Measurements from ENCODE around the gene CD81. TPM values are rescaled to one million over a fixed set of nuclear protein-coding genes. Genes with fewer than 3 reads are reported as not detected.
"Not testable (repeated sequence)": the region's sequence is repeated elsewhere in the genome, so short reads cannot be mapped to it uniquely, and the experiment has no call there.

The CD81 gene
- total RNA-seq, 5 donors from 2014 or later (not counting 1 experiment from before 2014, with no cell fraction given), result 124 to 213 (median 146) TPM

DNA sequence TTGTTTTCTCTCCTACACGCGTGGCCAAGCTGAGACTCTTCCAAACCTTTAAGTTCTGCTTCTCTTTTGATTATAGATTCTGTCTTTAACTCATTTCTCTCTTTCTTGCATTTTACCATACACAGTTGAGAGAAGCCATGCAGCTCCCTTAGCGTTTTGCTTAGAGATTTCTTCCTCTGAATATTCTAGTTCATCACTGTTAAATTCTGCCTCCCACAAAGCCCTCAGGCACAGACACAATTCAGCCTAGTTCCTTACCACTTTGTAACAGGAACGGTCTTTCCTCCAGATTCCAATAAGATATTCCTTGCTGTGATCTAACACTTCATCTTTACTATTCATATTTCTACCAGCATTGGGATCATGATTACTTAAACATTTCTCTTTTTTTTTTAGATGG lies 24.7 kb upstream of the CD81 start:
- Histone ChIP-seq H3K27ac (ENCODE audit: low read length) (no peak overlapping the region), H3K9me3 (no peaks in the 10 kb centered on the region), H3K27me3 (replicated peaks in 1 of 2; ENCODE audit: control insufficient read depth in 2 of 2, extremely low read depth in 1 of 2, insufficient read depth in 2 of 2, low read length in 1 of 2) (peaks cover 0 to 4% of the 10 kb centered on the region in 2 experiments), H3K4me3 (ENCODE audit: control insufficient read depth in 1 of 2, extremely low read depth in 1 of 2, low read length in 1 of 2) (no peak overlapping the region), H3K36me3 (ENCODE audit: control insufficient read depth in 2 of 2, extremely low read depth in 1 of 2, insufficient read depth in 1 of 2, low read length in 1 of 2) (no peaks in the 10 kb centered on the region), H3K4me1 (ENCODE audit: control insufficient read depth in 1 of 2, extremely low read depth in 1 of 2, insufficient read depth in 2 of 2, low read length in 2 of 2) (no peaks in the 10 kb centered on the region)
- DNase-seq (no peak), ATAC-seq (replicated peaks in 1 of 4) (no peak)
- peaks cover 4% of the 10 kb centered on the region for H3K36me3 Mint-ChIP-seq
- CTCF ChIA-PET, result no interaction called here
- peaks cover 4 to 14% (median 8%) of the 10 kb centered on the region in 3 donors for H3K9me3 Mint-ChIP-seq
- H3K27me3 Mint-ChIP-seq, result no peaks in the 10 kb centered on the region
- no peak overlapping the region for H3K4me3 Mint-ChIP-seq
- H3K4me1 Mint-ChIP-seq, result no peaks in the 10 kb centered on the region
- WGBS (ENCODE audit: insufficient coverage), result 92% methylated on average over 4 of the region's 4 CpGs
- no peak overlapping the region for H3K27ac Mint-ChIP-seq
- POLR2A ChIA-PET, result no interaction called here

DNA sequence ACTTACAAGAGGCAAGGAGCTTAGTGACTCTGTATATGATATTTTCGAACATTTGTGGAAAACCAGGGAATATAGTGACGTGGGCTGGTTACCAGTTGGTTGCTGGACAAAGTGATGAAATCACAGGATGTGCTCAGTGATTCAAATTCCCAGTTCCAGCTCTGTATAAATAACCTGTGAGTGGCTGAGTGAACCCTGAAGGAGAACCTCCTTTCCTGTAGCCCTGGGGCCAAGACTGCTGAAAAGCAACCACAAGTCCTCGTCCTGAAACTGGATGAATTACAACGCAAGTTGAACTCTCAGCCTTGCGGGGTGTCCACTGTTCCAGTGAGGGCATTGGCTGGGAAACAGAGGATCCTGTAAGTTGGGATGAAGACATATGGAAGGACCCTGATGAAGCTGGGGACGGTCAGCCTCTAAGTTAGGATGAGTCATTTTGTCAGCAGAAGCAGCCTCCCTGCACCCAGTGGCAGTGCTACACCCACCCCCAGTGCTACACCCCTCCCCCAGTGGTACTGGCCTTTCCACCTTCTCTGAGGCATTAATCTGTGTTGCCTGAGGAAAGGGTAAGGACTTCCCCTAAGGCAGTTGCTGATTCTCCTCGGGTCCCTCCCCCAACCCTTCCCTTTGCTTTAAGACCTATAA lies 22.0 kb upstream of the CD81 start:
- DNase-seq, result no peak
- no peaks in the 10 kb centered on the region for H3K4me1 ChIP-seq (ENCODE audit: control insufficient read depth in 1 of 2, extremely low read depth in 1 of 2, insufficient read depth in 2 of 2, low read length in 2 of 2)
- no peaks in the 10 kb centered on the region for H3K27me3 Mint-ChIP-seq
- H3K27ac ChIP-seq (ENCODE audit: low read length), result no peak overlapping the region
- ATAC-seq (replicated peaks in 1 of 4), result no peak
- no peak overlapping the region for H3K4me3 Mint-ChIP-seq
- H3K9me3 Mint-ChIP-seq, result peaks cover 0 to 3% (median 2%) of the 10 kb centered on the region in 3 donors
- CTCF ChIA-PET, result no interaction called here
- H3K36me3 Mint-ChIP-seq, result no peaks in the 10 kb centered on the region
- no peaks in the 10 kb centered on the region for H3K4me1 Mint-ChIP-seq
- 78% methylated on average over 5 of the region's 7 CpGs for WGBS (ENCODE audit: insufficient coverage)
- no peak overlapping the region for H3K27ac Mint-ChIP-seq
- H3K4me3 ChIP-seq (ENCODE audit: control insufficient read depth in 1 of 2, extremely low read depth in 1 of 2, low read length in 1 of 2), result no peak overlapping the region
- H3K36me3 ChIP-seq (ENCODE audit: control insufficient read depth in 2 of 2, extremely low read depth in 1 of 2, insufficient read depth in 1 of 2, low read length in 1 of 2), result no peaks in the 10 kb centered on the region
- peaks cover 0 to 4% of the 10 kb centered on the region in 2 experiments for H3K27me3 ChIP-seq (replicated peaks in 1 of 2; ENCODE audit: control insufficient read depth in 2 of 2, extremely low read depth in 1 of 2, insufficient read depth in 2 of 2, low read length in 1 of 2)
- POLR2A ChIA-PET, result no interaction called here
- H3K9me3 ChIP-seq, result no peaks in the 10 kb centered on the region

GRCh38 chr11:2357246-2357645 lies 19.9 kb upstream of the CD81 start:
- no peaks in the 10 kb centered on the region for H3K36me3 Mint-ChIP-seq
- 56% methylated on average over 1 of the region's 8 CpGs for WGBS (ENCODE audit: insufficient coverage)
- Histone ChIP-seq H3K36me3 (ENCODE audit: control insufficient read depth in 2 of 2, extremely low read depth in 1 of 2, insufficient read depth in 1 of 2, low read length in 1 of 2) (no peaks in the 10 kb centered on the region), H3K4me3 (ENCODE audit: control insufficient read depth in 1 of 2, extremely low read depth in 1 of 2, low read length in 1 of 2) (no peak overlapping the region), H3K9me3 (no peaks in the 10 kb centered on the region), H3K27me3 (replicated peaks in 1 of 2; ENCODE audit: control insufficient read depth in 2 of 2, extremely low read depth in 1 of 2, insufficient read depth in 2 of 2, low read length in 1 of 2) (peaks cover 0 to 4% of the 10 kb centered on the region in 2 experiments), H3K27ac (ENCODE audit: low read length) (no peak overlapping the region), H3K4me1 (ENCODE audit: control insufficient read depth in 1 of 2, extremely low read depth in 1 of 2, insufficient read depth in 2 of 2, low read length in 2 of 2) (no peaks in the 10 kb centered on the region)
- no peak for DNase-seq
- H3K4me1 Mint-ChIP-seq, result no peaks in the 10 kb centered on the region
- POLR2A ChIA-PET, result no interaction called here
- H3K27me3 Mint-ChIP-seq, result no peaks in the 10 kb centered on the region
- CTCF ChIA-PET, result no interaction called here
- H3K27ac Mint-ChIP-seq, result no peak overlapping the region
- no peak for ATAC-seq (replicated peaks in 1 of 4)
- no peak overlapping the region for H3K4me3 Mint-ChIP-seq
- no peaks in the 10 kb centered on the region for H3K9me3 Mint-ChIP-seq

DNA sequence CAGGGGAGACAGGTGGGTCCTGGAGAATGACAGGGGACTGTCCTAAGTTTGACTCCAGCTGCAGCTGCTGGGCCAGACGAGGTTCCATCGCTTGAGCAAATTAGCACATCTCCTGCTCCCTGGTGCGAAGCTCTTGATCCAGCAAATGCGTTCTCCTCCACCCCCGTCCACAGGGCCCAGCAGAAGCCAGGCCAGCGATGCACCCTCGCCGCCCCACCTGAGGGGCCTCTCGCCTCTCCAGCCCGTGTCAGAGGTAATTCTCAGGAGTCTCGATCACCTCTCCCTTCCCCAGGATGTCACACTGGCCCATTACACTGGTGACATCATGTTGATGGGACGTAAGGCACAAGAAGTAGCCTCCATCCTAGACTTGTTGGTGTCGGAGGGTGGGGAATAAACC lies 19.5 kb upstream of the CD81 start:
- H3K9me3 Mint-ChIP-seq; POLR2A ChIA-PET; H3K27me3 ChIP-seq (replicated peaks in 1 of 2; ENCODE audit: control insufficient read depth in 2 of 2, extremely low read depth in 1 of 2, insufficient read depth in 2 of 2, low read length in 1 of 2); H3K4me3 Mint-ChIP-seq; H3K36me3 ChIP-seq (ENCODE audit: control insufficient read depth in 2 of 2, extremely low read depth in 1 of 2, insufficient read depth in 1 of 2, low read length in 1 of 2); CTCF ChIA-PET; H3K4me1 ChIP-seq (ENCODE audit: control insufficient read depth in 1 of 2, extremely low read depth in 1 of 2, insufficient read depth in 2 of 2, low read length in 2 of 2); H3K4me3 ChIP-seq (ENCODE audit: control insufficient read depth in 1 of 2, extremely low read depth in 1 of 2, low read length in 1 of 2); H3K9me3 ChIP-seq; H3K36me3 Mint-ChIP-seq; DNase-seq; H3K27ac Mint-ChIP-seq; H3K27ac ChIP-seq (ENCODE audit: low read length); H3K27me3 Mint-ChIP-seq; H3K4me1 Mint-ChIP-seq; ATAC-seq (replicated peaks in 1 of 4): not testable (repeated sequence)
- 93% methylated on average over 8 of the region's 13 CpGs for WGBS (ENCODE audit: insufficient coverage)

DNA sequence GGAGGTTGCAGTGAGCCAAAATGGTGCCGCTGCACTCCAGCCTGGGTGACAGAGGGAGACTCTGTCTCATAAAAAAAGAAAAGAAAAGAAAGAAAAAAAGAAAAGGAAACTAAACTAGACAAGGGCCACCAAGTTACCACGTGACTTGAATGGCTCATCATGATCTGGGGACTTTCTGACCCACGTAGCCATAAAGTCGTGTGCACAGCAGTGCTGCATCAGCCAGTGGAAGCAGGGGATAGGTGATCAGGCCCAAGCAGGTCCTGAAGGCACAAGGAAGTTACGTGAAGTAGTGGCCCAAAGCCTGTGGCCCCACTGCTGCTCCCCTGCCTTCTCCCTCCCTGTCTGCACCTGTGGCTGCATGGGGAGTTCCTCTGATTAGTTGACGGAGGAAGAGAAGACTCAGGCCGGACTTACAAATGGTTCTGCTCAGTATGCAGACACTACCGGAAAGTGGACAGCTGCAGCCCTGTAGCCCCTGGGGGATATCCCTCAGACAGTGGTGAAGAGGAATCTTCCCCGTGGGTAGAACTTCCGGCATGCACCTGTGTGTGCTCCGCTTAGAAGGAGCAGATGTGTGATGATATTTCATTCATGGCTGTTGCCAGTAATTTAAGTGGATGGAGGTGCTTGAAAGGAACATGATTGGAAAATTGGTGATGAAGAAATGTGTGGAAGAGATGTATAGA lies 18.2 kb upstream of the CD81 start:
- Histone ChIP-seq H3K4me3 (ENCODE audit: control insufficient read depth in 1 of 2, extremely low read depth in 1 of 2, low read length in 1 of 2) (no peak overlapping the region), H3K4me1 (ENCODE audit: control insufficient read depth in 1 of 2, extremely low read depth in 1 of 2, insufficient read depth in 2 of 2, low read length in 2 of 2) (no peaks in the 10 kb centered on the region), H3K27me3 (replicated peaks in 1 of 2; ENCODE audit: control insufficient read depth in 2 of 2, extremely low read depth in 1 of 2, insufficient read depth in 2 of 2, low read length in 1 of 2) (peaks cover 0 to 9% of the 10 kb centered on the region in 2 experiments), H3K36me3 (ENCODE audit: control insufficient read depth in 2 of 2, extremely low read depth in 1 of 2, insufficient read depth in 1 of 2, low read length in 1 of 2) (no peaks in the 10 kb centered on the region), H3K9me3 (no peaks in the 10 kb centered on the region), H3K27ac (ENCODE audit: low read length) (no peak overlapping the region)
- Mint-ChIP-seq H3K27ac (no peak overlapping the region), H3K4me1 (no peaks in the 10 kb centered on the region), H3K4me3 (no peak overlapping the region), H3K9me3 (no peaks in the 10 kb centered on the region), H3K27me3 (no peaks in the 10 kb centered on the region), H3K36me3 (no peaks in the 10 kb centered on the region)
- POLR2A ChIA-PET, result interaction anchor here in 1 of 2 donors (0.5 kb wide), 1 partner anchor 577 kb away, joined by 4 read pairs; no protein-coding TSS in a partner anchor
- DNase-seq, result no peak
- WGBS (ENCODE audit: insufficient coverage), result 87% methylated on average over 10 of the region's 11 CpGs
- CTCF ChIA-PET, result interaction anchor here in 1 of 2 donors (0.7 kb wide), 1 partner anchor 45 kb away, joined by 3 read pairs; no protein-coding TSS in a partner anchor
- no peak for ATAC-seq (replicated peaks in 1 of 4)

DNA sequence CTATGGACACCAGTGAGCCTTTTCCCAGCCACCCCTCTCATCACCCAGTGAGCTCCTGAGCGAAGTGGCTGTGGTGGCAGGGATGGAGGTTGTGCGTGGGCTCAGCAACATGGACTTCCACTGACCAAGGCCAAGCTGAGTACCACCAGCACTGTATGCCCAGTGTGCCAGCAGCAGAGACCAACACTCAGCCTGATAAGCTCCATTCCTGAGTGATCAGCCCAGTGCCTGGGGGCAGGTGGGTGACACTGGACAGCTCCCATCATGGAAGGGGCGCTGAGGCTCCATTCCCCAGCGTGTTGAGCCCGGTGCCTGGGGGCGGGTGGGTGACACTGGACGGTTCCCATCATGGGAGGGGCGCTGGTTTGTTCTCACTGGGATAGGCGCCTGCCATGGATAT lies 17.6 kb upstream of the CD81 start:
- no peak for DNase-seq
- ATAC-seq (replicated peaks in 1 of 4), result no peak
- ChIA-PET CTCF (interaction anchor here in 1 of 2 donors (0.7 kb wide), 1 partner anchor 44 kb away, joined by 3 read pairs; no protein-coding TSS in a partner anchor), POLR2A (interaction anchor here (0.5 kb wide), 2 partner anchors 27 to 576 kb away, joined by 3 to 4 read pairs; no protein-coding TSS in a partner anchor)
- Histone ChIP-seq H3K27me3 (replicated peaks in 1 of 2; ENCODE audit: control insufficient read depth in 2 of 2, extremely low read depth in 1 of 2, insufficient read depth in 2 of 2, low read length in 1 of 2) (peaks cover 0 to 11% of the 10 kb centered on the region in 2 experiments), H3K4me1 (ENCODE audit: control insufficient read depth in 1 of 2, extremely low read depth in 1 of 2, insufficient read depth in 2 of 2, low read length in 2 of 2) (no peaks in the 10 kb centered on the region), H3K4me3 (ENCODE audit: control insufficient read depth in 1 of 2, extremely low read depth in 1 of 2, low read length in 1 of 2) (no peak overlapping the region), H3K9me3 (no peaks in the 10 kb centered on the region), H3K27ac (ENCODE audit: low read length) (no peak overlapping the region), H3K36me3 (ENCODE audit: control insufficient read depth in 2 of 2, extremely low read depth in 1 of 2, insufficient read depth in 1 of 2, low read length in 1 of 2) (no peaks in the 10 kb centered on the region)
- WGBS (ENCODE audit: insufficient coverage), result 87% methylated on average over 7 of the region's 9 CpGs
- Mint-ChIP-seq H3K27ac (no peak overlapping the region), H3K4me3 (no peak overlapping the region), H3K9me3 (no peaks in the 10 kb centered on the region), H3K36me3 (no peaks in the 10 kb centered on the region), H3K4me1 (no peaks in the 10 kb centered on the region), H3K27me3 (no peaks in the 10 kb centered on the region)
